T-cell (primary cell): ENCODE results near the gene PACRGL. TPM values are rescaled to one million over a fixed set of nuclear protein-coding genes. Genes with fewer than 3 reads are reported as not detected.

Source experiments
- ATAC-seq, 4 experiments: fragments of 200-7000 bp in 3 of 4; fragments of 150-1000 bp in 1 of 4; cut with Tn5 transposase; replicated peaks in 1 of 4; 1 replicate in 3 of 4; 2 replicates in 1 of 4; pipeline ENCODE4 v1.10.0; 2021; ENCODE audit warnings: moderate library complexity in 3 of 4, mild to moderate bottlenecking in 2 of 4, moderate number of reproducible peaks in 1 of 4
- CTCF ChIA-PET, 2 donors: fragments of 300-600 bp; sonication (Branson Sonifier 250); formaldehyde crosslinking; loops; one replicate each; lab custom pipeline; 2022; ENCODE audit warnings: antibody characterized with exemption in 2 of 2; lab: Charles Lee
- POLR2A ChIA-PET, 2 donors: fragments of 300-600 bp; sonication (Branson Sonifier 250); formaldehyde crosslinking; loops; one replicate each; lab custom pipeline; 2022; ENCODE audit warnings: antibody characterized with exemption in 2 of 2; lab: Charles Lee
- DNase-seq, 35 experiments: peaks; one replicate each; pipeline versions ENCODE4 v3.0.0 to v3.0.0-alpha.2; 2013 to 2023
- H3K27ac ChIP-seq: one replicate; pipeline ENCODE4 v1.5.1; 2013; ENCODE audit warnings: low read length
- H3K27me3 ChIP-seq, 2 experiments: replicated peaks in 1 of 2; 1 replicate in 1 of 2; 2 replicates in 1 of 2; pipeline versions ENCODE4 v1.6.1 to v1.7.0; 2013; ENCODE audit warnings: low read length in 1 of 2, mixed read lengths in 1 of 2; ENCODE audit not compliant: control insufficient read depth in 2 of 2, insufficient read depth in 2 of 2; ENCODE audit errors: extremely low read depth in 1 of 2
- H3K36me3 ChIP-seq, 2 donors: 1 replicate in 1 of 2; 2 replicates in 1 of 2; pipeline versions ENCODE4 v1.6.1 to v1.7.0; 2013; ENCODE audit warnings: low read length in 1 of 2; ENCODE audit not compliant: control insufficient read depth in 2 of 2, insufficient read depth in 1 of 2; ENCODE audit errors: extremely low read depth in 1 of 2
- H3K4me1 ChIP-seq, 2 experiments: 1 replicate in 1 of 2; 2 replicates in 1 of 2; pipeline versions ENCODE4 v1.6.1 to v1.7.0; 2013; ENCODE audit warnings: low read length in 2 of 2, mixed read lengths in 1 of 2; ENCODE audit not compliant: insufficient read depth in 2 of 2, control insufficient read depth in 1 of 2; ENCODE audit errors: extremely low read depth in 1 of 2
- H3K4me3 ChIP-seq, 2 donors: 1 replicate in 1 of 2; 2 replicates in 1 of 2; pipeline versions ENCODE4 v1.5.1 to v1.7.0; 2013; ENCODE audit warnings: mild to moderate bottlenecking in 2 of 2, low read length in 1 of 2, moderate library complexity in 1 of 2; ENCODE audit not compliant: control insufficient read depth in 1 of 2; ENCODE audit errors: extremely low read depth in 1 of 2
- H3K9me3 ChIP-seq: 2 replicates; pipeline ENCODE4 v1.7.0; 2013
- H3K27ac Mint-ChIP-seq, 2 donors: one replicate each; pipeline ENCODE4 v1.8.0; 2020 to 2021; ENCODE audit warnings: mild to moderate bottlenecking in 2 of 2, mixed read lengths in 2 of 2
- H3K27me3 Mint-ChIP-seq, 2 donors: one replicate each; pipeline ENCODE4 v1.8.0; 2021 to 2022; ENCODE audit warnings: mixed read lengths in 2 of 2
- H3K36me3 Mint-ChIP-seq: one replicate; pipeline ENCODE4 v1.8.0; 2021; ENCODE audit warnings: mixed read lengths
- H3K4me1 Mint-ChIP-seq, 3 donors: one replicate each; pipeline ENCODE4 v1.8.0; 2020 to 2022; ENCODE audit warnings: mixed read lengths in 3 of 3, mild to moderate bottlenecking in 1 of 3
- H3K4me3 Mint-ChIP-seq, 3 donors: one replicate each; pipeline ENCODE4 v1.8.0; 2020 to 2022; ENCODE audit warnings: mild to moderate bottlenecking in 3 of 3, mixed read lengths in 3 of 3, moderate library complexity in 3 of 3
- H3K9me3 Mint-ChIP-seq, 3 donors: one replicate each; pipeline ENCODE4 v1.8.0; 2020 to 2022; ENCODE audit warnings: mixed read lengths in 3 of 3
- WGBS: methylation state at CpG from one replicate; pipeline ENCODE4 v1.1.5; 2013; ENCODE audit warnings: missing lambda C conversion rate; ENCODE audit not compliant: insufficient coverage; 5-methylcytosine and 5-hydroxymethylcytosine counted together
- total RNA-seq, 35 experiments: library from RNA in 6 of 35; stranded (reverse) in 6 of 35; fragments of 120-200 nt in 1 of 35; gene quantifications; one replicate each; pipeline versions ENCODE4 v1.2.1 to v1.2.4 and lab custom pipeline; 2013 to 2026

PACRGL gene
- total RNA-seq (10 to 100 TPM; 11.6 to 15.1 (median 13.4) TPM), total RNA-seq (lab: John Stamatoyannopoulos, UW) (9.5 to 23.7 (median 17.7) reads per million in 29 experiments)
- total RNA-seq (2013) = 20.1 TPM

DNA sequence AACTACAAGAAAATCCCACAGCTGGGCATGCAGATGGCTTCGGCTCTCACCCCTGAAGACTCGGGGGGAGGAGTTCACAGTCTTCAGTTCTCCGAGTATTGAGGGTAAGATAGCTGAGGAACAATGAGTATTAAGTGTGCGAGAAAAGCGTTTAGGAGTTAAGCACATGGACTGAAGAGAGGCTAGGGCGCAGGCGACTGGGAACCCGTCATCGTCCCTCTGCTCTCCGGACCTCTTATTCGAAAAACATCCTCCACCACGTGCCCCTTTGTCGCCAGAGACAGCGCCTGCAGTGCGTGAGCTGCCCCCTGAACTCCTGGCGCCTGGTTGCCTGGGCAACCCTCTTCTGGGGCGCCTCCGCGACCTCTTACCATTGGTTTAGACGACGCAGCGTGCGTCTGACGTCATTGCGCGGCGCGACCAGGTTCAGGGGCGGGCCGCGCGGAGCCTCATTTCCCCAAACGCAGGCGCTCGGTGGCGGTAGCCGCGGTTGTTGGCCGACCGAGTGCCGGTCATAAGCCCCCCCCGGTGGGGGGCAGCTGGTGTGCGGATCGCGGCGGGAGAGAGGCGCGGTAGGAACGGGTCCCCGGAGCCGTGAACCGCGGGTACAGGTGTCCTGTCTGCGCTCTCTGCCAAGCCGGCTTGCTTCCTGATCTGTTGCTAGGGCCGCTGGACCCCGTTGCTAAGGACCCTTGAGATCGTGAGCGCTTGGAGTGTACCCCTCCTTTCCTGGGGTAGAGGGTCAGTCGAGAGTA lies at the start of gene PACRGL:
TSS of gene PACRGL (plus strand) at position 452 of the 755 bp plus-strand sequence. CDS start 4,024 bp downstream, outside the sequence.
- H3K27ac Mint-ChIP-seq = peak within 1 kb of the TSS; percentile 81 to 94
- ChIA-PET CTCF (interaction anchor here in 1 of 2 donors (0.6 to 1.6 kb wide), 4 partner anchors 9 to 1689 kb away, joined by 3 to 6 read pairs (median 4); no protein-coding TSS in a partner anchor), POLR2A (no interaction called here)
- H3K27me3 Mint-ChIP-seq = peaks cover 5% of the 10 kb centered on the region in 2 donors
- WGBS = under 1% methylated on average over 50 of the region's 60 CpGs
- H3K36me3 Mint-ChIP-seq = peaks cover 14% of the 10 kb centered on the region
- Histone ChIP-seq H3K27me3 (no peaks in the 10 kb centered on the region), H3K9me3 (no peaks in the 10 kb centered on the region), H3K4me3 (peak within 1 kb of the TSS; percentile 85 to 90), H3K27ac (peak within 1 kb of the TSS; percentile 82), H3K4me1 (peaks cover 10 to 13% of the 10 kb centered on the region in 2 experiments), H3K36me3 (peaks cover 3 to 9% of the 10 kb centered on the region in 2 donors)
- H3K9me3 Mint-ChIP-seq = no peaks in the 10 kb centered on the region
- ATAC-seq (peak; percentile 97 to 99 (median 98)), DNase-seq (peak; percentile 84 to 96 (median 92))
- peaks cover 43 to 46% (median 44%) of the 10 kb centered on the region in 3 donors for H3K4me1 Mint-ChIP-seq
- H3K4me3 Mint-ChIP-seq = peak within 1 kb of the TSS; percentile 90 to 97 (median 93)

DNA sequence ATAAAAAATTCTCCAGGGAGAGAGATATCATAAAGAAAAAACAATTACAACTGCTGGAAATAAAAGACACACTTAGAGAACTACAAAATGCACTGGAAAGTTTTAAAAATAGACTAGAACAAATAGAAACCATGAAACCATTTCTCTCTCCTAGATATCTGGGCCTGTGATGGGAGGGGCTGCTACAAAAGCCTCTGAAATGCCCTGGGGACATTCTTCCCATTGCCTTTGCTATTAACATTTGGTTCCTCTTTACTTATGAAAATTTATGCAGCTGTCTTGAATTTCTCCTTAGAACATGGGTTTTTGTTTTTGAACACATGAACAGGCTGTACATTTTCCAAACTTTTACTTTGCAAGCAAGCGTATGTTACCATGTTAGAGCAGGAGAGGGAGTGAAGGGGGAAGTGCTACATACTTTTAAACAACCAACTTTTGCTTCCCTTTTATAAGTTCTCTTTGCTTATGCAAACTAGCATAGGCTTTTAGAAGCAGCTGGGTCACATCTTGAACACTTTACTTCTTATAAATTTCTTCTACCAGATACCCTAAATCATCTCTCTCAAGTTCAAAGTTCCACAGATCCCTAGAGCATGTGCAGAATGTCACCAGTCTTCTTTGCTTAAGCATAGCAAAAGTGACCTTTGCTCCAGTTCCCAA lies 47.9 kb upstream of the PACRGL start:
- Mint-ChIP-seq H3K27me3 (peaks cover 8 to 27% of the 10 kb centered on the region in 2 donors), H3K4me3 (no peak overlapping the region), H3K4me1 (no peaks in the 10 kb centered on the region), H3K9me3 (peaks cover 0 to 10% (median 3%) of the 10 kb centered on the region in 3 donors), H3K36me3 (no peaks in the 10 kb centered on the region), H3K27ac (no peak overlapping the region)
- no CpG with 5 or more reads among the region's 1 CpG for WGBS
- Histone ChIP-seq H3K4me1 (no peaks in the 10 kb centered on the region), H3K9me3 (no peaks in the 10 kb centered on the region), H3K4me3 (no peak overlapping the region), H3K27ac (no peak overlapping the region), H3K27me3 (peaks cover 0 to 15% of the 10 kb centered on the region in 2 experiments), H3K36me3 (no peaks in the 10 kb centered on the region)
- POLR2A ChIA-PET = no interaction called here
- CTCF ChIA-PET = no interaction called here
- DNase-seq (no peak), ATAC-seq (no peak)

DNA sequence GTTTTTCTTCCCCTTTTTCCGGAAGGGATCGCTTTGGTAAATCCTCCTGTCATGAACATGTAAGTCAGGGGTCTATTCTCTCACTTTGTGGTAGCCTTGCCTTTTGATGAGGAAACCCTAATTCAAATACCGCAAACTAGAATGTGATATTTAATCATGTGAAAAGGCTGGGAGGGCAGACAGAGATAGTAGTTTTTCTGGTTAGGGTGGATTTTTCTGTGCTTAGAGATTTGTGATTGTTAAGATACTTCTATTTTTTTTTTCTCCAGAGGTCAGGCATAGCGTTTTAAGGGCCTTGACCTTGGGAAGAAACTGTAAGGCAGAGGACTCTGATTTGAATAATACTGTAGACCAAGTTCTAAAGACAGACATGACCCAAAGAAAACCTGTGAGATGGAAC lies 41.8 kb upstream of the PACRGL start:
- no peak overlapping the region for H3K27ac Mint-ChIP-seq
- no peak for ATAC-seq
- POLR2A ChIA-PET = no interaction called here
- peaks cover 0 to 3% (median 0%) of the 10 kb centered on the region in 3 donors for H3K9me3 Mint-ChIP-seq
- H3K27me3 ChIP-seq = no peaks in the 10 kb centered on the region
- WGBS = 100% methylated on average over 1 of the region's 4 CpGs
- no peaks in the 10 kb centered on the region for H3K9me3 ChIP-seq
- H3K36me3 Mint-ChIP-seq = no peaks in the 10 kb centered on the region
- peaks cover 2% of the 10 kb centered on the region in 2 donors for H3K27me3 Mint-ChIP-seq
- no peak for DNase-seq
- H3K4me1 ChIP-seq = no peaks in the 10 kb centered on the region
- CTCF ChIA-PET = interaction anchor here in 1 of 2 donors (0.5 kb wide), 1 partner anchor 67 kb away, joined by 3 read pairs; no protein-coding TSS in a partner anchor
- H3K36me3 ChIP-seq = no peaks in the 10 kb centered on the region
- no peak overlapping the region for H3K4me3 ChIP-seq
- H3K27ac ChIP-seq = no peak overlapping the region
- no peak overlapping the region for H3K4me3 Mint-ChIP-seq
- H3K4me1 Mint-ChIP-seq = no peaks in the 10 kb centered on the region

DNA sequence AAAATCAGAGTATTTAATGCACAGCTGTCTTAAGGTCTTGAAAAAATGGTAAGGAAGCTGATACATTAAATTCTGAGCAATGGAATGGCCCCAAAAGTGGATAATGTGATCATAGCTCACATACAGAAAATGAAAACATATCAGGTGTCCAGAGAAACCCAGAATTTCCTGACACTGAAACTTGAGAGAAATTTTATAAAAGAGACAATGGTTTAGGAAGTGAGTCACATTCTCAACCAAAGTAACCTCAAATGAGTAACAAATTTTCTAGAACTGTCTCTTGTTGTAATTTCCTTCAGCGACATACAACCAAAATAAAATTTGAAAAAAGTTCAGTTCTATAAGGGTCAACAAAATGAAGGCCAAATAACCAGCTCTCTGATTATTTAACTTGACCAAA lies 37.4 kb upstream of the PACRGL start:
- no peaks in the 10 kb centered on the region for H3K36me3 Mint-ChIP-seq
- CTCF ChIA-PET = no interaction called here
- Histone ChIP-seq H3K4me3 (no peak overlapping the region), H3K36me3 (no peaks in the 10 kb centered on the region), H3K27ac (no peak overlapping the region), H3K4me1 (no peaks in the 10 kb centered on the region), H3K9me3 (no peaks in the 10 kb centered on the region), H3K27me3 (no peaks in the 10 kb centered on the region)
- no peaks in the 10 kb centered on the region for H3K9me3 Mint-ChIP-seq
- POLR2A ChIA-PET = interaction anchor here in 1 of 2 donors (0.7 kb wide), 1 partner anchor 231 kb away, joined by 4 read pairs; no protein-coding TSS in a partner anchor
- ATAC-seq (no peak), DNase-seq (no peak)
- no peak overlapping the region for H3K27ac Mint-ChIP-seq
- peaks cover 0 to 3% of the 10 kb centered on the region in 2 donors for H3K27me3 Mint-ChIP-seq
- H3K4me3 Mint-ChIP-seq = no peak overlapping the region
- no peaks in the 10 kb centered on the region for H3K4me1 Mint-ChIP-seq
- WGBS = no CpG with 5 or more reads among the region's 1 CpG

DNA sequence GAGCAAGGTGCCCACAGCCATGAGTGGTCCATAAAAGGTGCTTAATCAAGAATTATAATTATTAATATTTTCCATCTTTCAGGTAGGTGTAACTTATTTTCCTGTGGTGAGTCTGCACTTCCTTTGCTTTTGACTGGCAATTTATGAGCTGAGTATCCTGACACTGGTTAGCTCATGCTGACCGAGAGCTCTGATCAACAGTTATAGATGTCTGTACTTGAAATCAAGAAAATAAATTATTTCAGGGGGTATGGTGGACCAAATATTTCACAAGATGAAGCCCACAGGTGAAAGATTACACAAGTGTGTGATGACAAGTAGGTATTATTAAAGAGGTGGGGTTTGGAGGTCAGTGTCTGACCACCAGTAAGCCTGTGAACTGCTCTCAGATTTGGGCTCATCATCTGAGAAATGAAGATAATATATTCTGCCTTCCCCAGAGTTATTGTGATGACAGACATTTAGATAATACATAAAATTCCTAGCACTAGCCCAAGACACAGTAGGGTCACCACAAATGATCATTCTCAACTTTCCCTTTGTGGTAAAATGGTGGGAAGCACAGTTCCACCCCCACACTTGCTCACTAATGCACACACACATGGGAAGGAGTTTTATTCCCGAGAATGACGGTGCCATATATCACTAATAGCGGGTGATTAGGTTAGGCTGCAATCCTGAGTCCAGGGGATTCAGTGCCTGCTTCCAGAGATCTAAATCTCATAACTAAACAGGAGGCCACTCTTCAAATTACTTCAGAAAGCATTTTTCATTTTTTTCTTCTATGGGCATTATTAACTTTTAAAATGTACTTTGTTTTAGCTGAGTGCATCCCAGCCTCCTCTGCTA lies 34.0 kb upstream of the PACRGL start:
- H3K27ac ChIP-seq = no peak overlapping the region
- ATAC-seq = no peak
- peaks cover 0 to 3% of the 10 kb centered on the region in 2 donors for H3K27me3 Mint-ChIP-seq
- no peaks in the 10 kb centered on the region for H3K4me1 ChIP-seq
- ChIA-PET CTCF (no interaction called here), POLR2A (no interaction called here)
- no peaks in the 10 kb centered on the region for H3K4me1 Mint-ChIP-seq
- H3K36me3 ChIP-seq = no peaks in the 10 kb centered on the region
- H3K27me3 ChIP-seq = no peaks in the 10 kb centered on the region
- no peak overlapping the region for H3K4me3 ChIP-seq
- no peaks in the 10 kb centered on the region for H3K36me3 Mint-ChIP-seq
- H3K9me3 ChIP-seq = no peaks in the 10 kb centered on the region
- no peak overlapping the region for H3K27ac Mint-ChIP-seq
- H3K4me3 Mint-ChIP-seq = no peak overlapping the region
- WGBS = 100% methylated on average over 1 of the region's 4 CpGs
- DNase-seq = no peak
- no peaks in the 10 kb centered on the region for H3K9me3 Mint-ChIP-seq

DNA sequence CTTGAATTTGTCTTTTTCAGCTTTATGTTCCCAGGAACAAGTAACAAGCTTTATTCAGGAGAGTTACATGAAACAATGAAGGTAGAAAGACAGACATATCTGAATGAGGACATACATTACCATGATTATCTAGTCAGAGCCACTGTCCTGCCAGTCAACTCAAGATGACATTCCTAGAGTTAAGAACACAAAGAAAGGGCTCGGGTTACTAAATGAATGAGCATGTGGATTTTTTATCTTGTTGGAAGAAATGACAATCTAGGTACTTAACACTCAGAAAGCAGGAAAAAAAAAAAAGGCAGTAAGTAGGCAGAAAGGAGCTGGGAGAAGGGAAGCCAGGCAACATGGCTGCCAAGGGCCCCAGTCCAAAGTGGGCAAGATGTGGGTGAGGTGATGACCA lies 28.0 kb upstream of the PACRGL start:
- H3K9me3 ChIP-seq = no peaks in the 10 kb centered on the region
- Mint-ChIP-seq H3K9me3 (no peaks in the 10 kb centered on the region), H3K36me3 (no peaks in the 10 kb centered on the region), H3K27me3 (peaks cover 19 to 27% of the 10 kb centered on the region in 2 donors), H3K4me1 (no peaks in the 10 kb centered on the region), H3K27ac (no peak overlapping the region), H3K4me3 (no peak overlapping the region)
- POLR2A ChIA-PET = no interaction called here
- DNase-seq (no peak), ATAC-seq (no peak)
- H3K36me3 ChIP-seq = no peaks in the 10 kb centered on the region
- no peaks in the 10 kb centered on the region for H3K27me3 ChIP-seq
- H3K4me1 ChIP-seq = no peaks in the 10 kb centered on the region
- no peak overlapping the region for H3K27ac ChIP-seq
- CTCF ChIA-PET = no interaction called here
- no peak overlapping the region for H3K4me3 ChIP-seq
- no CpG with 5 or more reads among the region's 1 CpG for WGBS
